CD4-positive, alpha-beta T cell (primary cell): Measurements from ENCODE around the gene JPH4. TPM values are rescaled to one million over a fixed set of nuclear protein-coding genes. Genes with fewer than 3 reads are reported as not detected.

Experiments used
- ATAC-seq: fragments of 200-7000 bp; cut with Tn5 transposase; one replicate; pipeline ENCODE4 v1.10.0; 2022; ENCODE audit warnings: mild to moderate bottlenecking; ENCODE audit not compliant: poor library complexity
- CTCF ChIA-PET: fragments of 350-600 bp; sonication (Branson Sonifier 250); formaldehyde crosslinking; loops from one replicate; lab custom pipeline; 2021; ENCODE audit warnings: antibody characterized with exemption, inconsistent platforms; lab: Charles Lee
- POLR2A ChIA-PET: fragments of 350-600 bp; sonication (Branson Sonifier 250); formaldehyde crosslinking; loops from one replicate; lab custom pipeline; 2021; ENCODE audit warnings: antibody characterized with exemption, inconsistent platforms; lab: Charles Lee
- DNase-seq, 14 experiments: peaks; one replicate each; pipeline ENCODE4 v3.0.0-alpha.2; 2013 to 2020; ENCODE audit warnings: mixed read lengths in 2 of 14
- H3K27ac ChIP-seq, 2 donors: one replicate each; pipeline versions ENCODE4 v1.5.1 to v1.7.0; 2013; ENCODE audit warnings: low read length in 2 of 2, low read depth in 1 of 2, mild to moderate bottlenecking in 1 of 2
- H3K27me3 ChIP-seq, 2 experiments: 1 replicate in 1 of 2; 2 replicates in 1 of 2; pipeline versions ENCODE4 v1.6.1 to v1.7.0; 2013; ENCODE audit warnings: low read length in 2 of 2, control low read depth in 1 of 2, mild to moderate bottlenecking in 1 of 2, moderate library complexity in 1 of 2; ENCODE audit not compliant: insufficient read depth in 2 of 2, control insufficient read depth in 1 of 2
- H3K36me3 ChIP-seq: one replicate; pipeline ENCODE4 v1.6.1; 2013; ENCODE audit warnings: low read length, control low read depth; ENCODE audit not compliant: insufficient read depth
- H3K4me1 ChIP-seq: one replicate; pipeline ENCODE4 v1.6.1; 2013; ENCODE audit warnings: low read length, control low read depth; ENCODE audit not compliant: insufficient read depth
- H3K4me3 ChIP-seq: one replicate; pipeline ENCODE4 v1.5.1; 2013; ENCODE audit warnings: mild to moderate bottlenecking, low read length, moderate library complexity
- H3K9me3 ChIP-seq, 2 experiments: 1 replicate in 1 of 2; 2 replicates in 1 of 2; pipeline versions ENCODE4 v1.6.1 to v1.7.0; 2013; ENCODE audit warnings: low read length in 2 of 2, mild to moderate bottlenecking in 2 of 2, control low read depth in 1 of 2, moderate library complexity in 1 of 2; ENCODE audit not compliant: control insufficient read depth in 1 of 2, insufficient read depth in 1 of 2
- H3K27ac Mint-ChIP-seq: one replicate; pipeline ENCODE4 v1.8.0; 2020; ENCODE audit warnings: mixed read lengths
- H3K27me3 Mint-ChIP-seq: one replicate; pipeline ENCODE4 v1.8.0; 2021; ENCODE audit warnings: mixed read lengths
- H3K36me3 Mint-ChIP-seq: one replicate; pipeline ENCODE4 v1.8.0; 2021; ENCODE audit warnings: low read depth, mixed read lengths
- H3K4me1 Mint-ChIP-seq: one replicate; pipeline ENCODE4 v1.8.0; 2021; ENCODE audit warnings: low read depth, mixed read lengths
- H3K4me3 Mint-ChIP-seq: one replicate; pipeline ENCODE4 v1.8.0; 2020; ENCODE audit warnings: mild to moderate bottlenecking, mixed read lengths
- H3K9me3 Mint-ChIP-seq: one replicate; pipeline ENCODE4 v1.8.0; 2020; ENCODE audit warnings: mixed read lengths
- intact Hi-C, 2 experiments: fragments of 100-400 bp; cut with DNase I in 1 of 2; cut with micrococcal nuclease in 1 of 2; formaldehyde crosslinking; loops; one replicate each; pipeline versions ENCODE4 v1.15.1 to v1.9.0; 2023 to 2025; cut with DNase I, micrococcal nuclease
- total RNA-seq, 174 experiments: library from RNA in 2 of 174; stranded (reverse) in 2 of 174; gene quantifications; one replicate each; pipeline ENCODE4 v1.2.3 and lab custom pipeline; 2021 to 2026
- TF ChIP-seq, protein P1 (sequence below): fragments of 200-600 bp; IDR thresholded peaks from one replicate; pipeline ENCODE4 v1.8.0; 2022; ENCODE audit warnings: antibody characterized with exemption, mild to moderate bottlenecking

JPH4 gene
- total RNA-seq, 2 experiments from 2014 or later: not detected

DNA sequence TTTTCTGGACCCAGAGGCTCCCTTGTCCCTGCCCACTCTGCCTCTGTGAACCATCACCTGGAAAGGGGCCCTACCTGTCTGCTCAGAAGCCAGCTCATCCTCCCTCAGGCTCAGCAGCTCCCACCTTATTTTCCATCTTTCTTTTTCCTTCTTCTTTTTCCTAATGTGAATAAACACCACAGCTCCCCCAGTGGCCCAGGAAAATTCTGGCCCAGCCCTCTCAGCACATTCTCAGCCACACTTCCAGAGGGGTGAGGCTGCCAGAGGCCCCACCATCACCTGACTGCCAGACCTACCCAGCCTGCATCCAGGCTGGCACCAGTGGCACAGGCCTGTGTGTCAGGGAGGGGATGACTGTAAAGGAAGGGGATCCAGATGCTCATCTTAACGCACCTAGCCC lies 50.0 kb downstream of the JPH4 start:
- no peak for ATAC-seq
- CTCF ChIA-PET: interaction anchor here (1.6 kb wide), 1 partner anchor 31 kb away, joined by 5 read pairs; no protein-coding TSS in a partner anchor
- TF ChIP-seq, protein P1, sequence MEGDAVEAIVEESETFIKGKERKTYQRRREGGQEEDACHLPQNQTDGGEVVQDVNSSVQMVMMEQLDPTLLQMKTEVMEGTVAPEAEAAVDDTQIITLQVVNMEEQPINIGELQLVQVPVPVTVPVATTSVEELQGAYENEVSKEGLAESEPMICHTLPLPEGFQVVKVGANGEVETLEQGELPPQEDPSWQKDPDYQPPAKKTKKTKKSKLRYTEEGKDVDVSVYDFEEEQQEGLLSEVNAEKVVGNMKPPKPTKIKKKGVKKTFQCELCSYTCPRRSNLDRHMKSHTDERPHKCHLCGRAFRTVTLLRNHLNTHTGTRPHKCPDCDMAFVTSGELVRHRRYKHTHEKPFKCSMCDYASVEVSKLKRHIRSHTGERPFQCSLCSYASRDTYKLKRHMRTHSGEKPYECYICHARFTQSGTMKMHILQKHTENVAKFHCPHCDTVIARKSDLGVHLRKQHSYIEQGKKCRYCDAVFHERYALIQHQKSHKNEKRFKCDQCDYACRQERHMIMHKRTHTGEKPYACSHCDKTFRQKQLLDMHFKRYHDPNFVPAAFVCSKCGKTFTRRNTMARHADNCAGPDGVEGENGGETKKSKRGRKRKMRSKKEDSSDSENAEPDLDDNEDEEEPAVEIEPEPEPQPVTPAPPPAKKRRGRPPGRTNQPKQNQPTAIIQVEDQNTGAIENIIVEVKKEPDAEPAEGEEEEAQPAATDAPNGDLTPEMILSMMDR: no peak
- Histone ChIP-seq H3K4me3 (no peak overlapping the region), H3K27ac (no peak overlapping the region), H3K27me3 (no peaks in the 10 kb centered on the region), H3K36me3 (no peaks in the 10 kb centered on the region), H3K9me3 (no peaks in the 10 kb centered on the region), H3K4me1 (no peaks in the 10 kb centered on the region)
- Mint-ChIP-seq H3K4me3 (no peak overlapping the region), H3K9me3 (no peaks in the 10 kb centered on the region), H3K4me1 (peaks cover 10% of the 10 kb centered on the region), H3K27ac (no peak overlapping the region), H3K27me3 (no peaks in the 10 kb centered on the region), H3K36me3 (no peaks in the 10 kb centered on the region)
- intact Hi-C loops: no loop called here
- POLR2A ChIA-PET: no interaction called here
- DNase-seq: no peak

GRCh38 chr14:23525611-23526010 lies 53.0 kb downstream of the JPH4 start:
- CTCF ChIA-PET: no interaction called here
- ATAC-seq: no peak
- Histone ChIP-seq H3K9me3 (no peaks in the 10 kb centered on the region), H3K36me3 (no peaks in the 10 kb centered on the region), H3K27me3 (no peaks in the 10 kb centered on the region), H3K4me1 (no peaks in the 10 kb centered on the region), H3K4me3 (no peak overlapping the region), H3K27ac (no peak overlapping the region)
- Mint-ChIP-seq H3K27ac (no peak overlapping the region), H3K4me1 (peaks cover 3% of the 10 kb centered on the region), H3K4me3 (no peak overlapping the region), H3K27me3 (no peaks in the 10 kb centered on the region), H3K36me3 (no peaks in the 10 kb centered on the region), H3K9me3 (no peaks in the 10 kb centered on the region)
- DNase-seq: no peak
- TF ChIP-seq, protein P1: no peak
- intact Hi-C loops: no loop called here
- POLR2A ChIA-PET: no interaction called here

GRCh38 chr14:23524954-23525353 lies 53.6 kb downstream of the JPH4 start:
- no peaks in the 10 kb centered on the region for H3K27me3 Mint-ChIP-seq
- intact Hi-C loops: no loop called here
- H3K4me3 ChIP-seq: no peak overlapping the region
- H3K4me3 Mint-ChIP-seq: no peak overlapping the region
- H3K9me3 ChIP-seq: no peaks in the 10 kb centered on the region
- H3K4me1 Mint-ChIP-seq: no peaks in the 10 kb centered on the region
- ATAC-seq (no peak), DNase-seq (no peak)
- no peaks in the 10 kb centered on the region for H3K4me1 ChIP-seq
- no peaks in the 10 kb centered on the region for H3K27me3 ChIP-seq
- H3K9me3 Mint-ChIP-seq: no peaks in the 10 kb centered on the region
- H3K27ac Mint-ChIP-seq: no peak overlapping the region
- CTCF ChIA-PET: no interaction called here
- no peaks in the 10 kb centered on the region for H3K36me3 Mint-ChIP-seq
- no peak overlapping the region for H3K27ac ChIP-seq
- POLR2A ChIA-PET: no interaction called here
- TF ChIP-seq, protein P1: no peak
- no peaks in the 10 kb centered on the region for H3K36me3 ChIP-seq
